Measurements from ENCODE around the gene FBXO8. TPM values are rescaled to one million over a fixed set of nuclear protein-coding genes. Genes with fewer than 3 reads are reported as not detected.

FBXO8 gene
- total and polyA plus RNA-seq, 2 of the 4 experiments (the other 2 are of a cell fraction) = 11.3 to 25.6 TPM

DNA sequence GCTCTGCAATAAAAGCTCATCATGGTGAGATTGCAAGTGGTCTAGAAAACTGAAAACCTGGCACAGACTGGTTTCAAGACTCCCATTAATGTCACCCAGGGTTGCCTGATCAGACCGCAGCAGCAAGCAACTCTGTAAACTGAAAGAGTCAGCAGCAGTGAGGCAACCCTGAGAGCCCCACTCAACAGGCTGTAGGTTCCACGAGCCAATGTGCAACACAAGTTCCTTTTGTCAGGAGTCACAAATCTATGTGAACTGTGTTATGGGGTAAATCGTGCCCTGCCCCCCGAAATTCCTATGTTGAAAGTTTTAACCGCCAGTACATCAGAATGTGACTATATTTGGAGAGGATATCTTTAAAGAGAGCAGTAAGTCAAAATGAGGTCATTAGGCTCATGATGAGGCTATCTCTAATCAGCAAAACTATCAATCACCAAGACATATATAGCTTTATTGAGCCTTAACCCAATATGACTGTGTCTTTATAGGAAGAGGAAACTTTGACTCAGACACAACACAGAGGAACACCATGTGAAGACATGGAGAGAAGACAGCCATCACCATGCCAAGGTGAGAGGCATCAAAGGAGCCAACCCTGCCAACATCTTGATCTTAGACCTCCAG is 94.0 kb downstream of the FBXO8 start:
- H4K20me1 ChIP-seq (ENCODE audit: insufficient read depth, low read length) = no peaks in the 10 kb centered on the region
- no peak overlapping the region for H2BK5ac ChIP-seq (ENCODE audit: low read depth, low read length, poor library complexity, severe bottlenecking)
- H3K14ac ChIP-seq (replicated peaks; ENCODE audit: low read depth, low read length) = no peak overlapping the region
- H2BK20ac ChIP-seq (ENCODE audit: low read depth, low read length) = no peak overlapping the region
- H3K56ac ChIP-seq (ENCODE audit: extremely low read depth, insufficient read depth, low read length) = no peak overlapping the region
- H2AK5ac ChIP-seq (ENCODE audit: low read depth, low read length) = no peak overlapping the region
- no peak overlapping the region for H2AK9ac ChIP-seq (replicated peaks; ENCODE audit: low read depth, low read length, poor library complexity)
- H3K79me1 ChIP-seq (ENCODE audit: low read depth in 1 of 2, low read length in 2 of 2) = no peaks in the 10 kb centered on the region
- CTCF ChIA-PET = no interaction called here
- no peaks in the 10 kb centered on the region for H3K9me1 ChIP-seq (ENCODE audit: insufficient read depth, low read length)
- H3K27me3 ChIP-seq (ENCODE audit: control insufficient read depth, insufficient read depth, low read length) = no peaks in the 10 kb centered on the region; the same call in 1 of the 2 replicates
- BruUV-seq (replicated peaks) = no TSS peak
- H3K23ac ChIP-seq (ENCODE audit: low read depth, low read length) = no peak overlapping the region
- dilution Hi-C loops (cut with HindIII; ENCODE audit: low sequenced_read_pairs, unreplicated experiment) = no loop called here
- no peak overlapping the region for H3K9ac ChIP-seq (ENCODE audit: low read depth, low read length)
- ATAC-seq (ENCODE audit: low read depth) (no peak), DNase-seq (no peak)
- H4K5ac ChIP-seq (ENCODE audit: low read depth, low read length) = no peak overlapping the region
- WGBS, 2 experiments (ENCODE audit: extremely low coverage in 2 of 2, insufficient read length in 1 of 2) = no CpG with 5 or more reads among the region's 5 CpGs
- H2BK15ac ChIP-seq (ENCODE audit: low read depth, low read length) = no peak overlapping the region
- no peak overlapping the region for H4K8ac ChIP-seq (ENCODE audit: low read depth in 2 of 2, low read length in 2 of 2)
- no peaks in the 10 kb centered on the region for H3K4me1 ChIP-seq (ENCODE audit: control insufficient read depth, insufficient read depth, low read length)
- no peak overlapping the region for H3K27ac ChIP-seq (ENCODE audit: insufficient read depth, low read length)
- no peak overlapping the region for H3K4me3 ChIP-seq (ENCODE audit: insufficient read depth, low read depth, low read length)
- POLR2A ChIA-PET (ENCODE audit: unreplicated experiment) = interaction anchor here (1.0 kb wide), 1 partner anchor 11 kb away, joined by 5 read pairs; no protein-coding TSS in a partner anchor
- H4K91ac ChIP-seq (ENCODE audit: insufficient read depth, low read depth, low read length) = no peak overlapping the region
- intact Hi-C loops (cut with micrococcal nuclease) = no loop called here
- in situ Hi-C loops (cut with MboI; ENCODE audit: low sequenced_read_pairs) = no loop called here
- H3K18ac ChIP-seq (ENCODE audit: low read depth, low read length) = no peak overlapping the region
- no peaks in the 10 kb centered on the region for H3K36me3 ChIP-seq (ENCODE audit: control insufficient read depth, insufficient read depth, low read length)
- no peak overlapping the region for H2AFZ ChIP-seq (replicated peaks; ENCODE audit: low read length, poor library complexity)
- H3K4ac ChIP-seq (ENCODE audit: low read depth, low read length) = no peak overlapping the region
- TF ChIP-seq FOS (IDR thresholded peaks at IDR 0.05; ENCODE audit: low read depth, low read length) = no peak
- no peak for TF ChIP-seq BHLHE40 (IDR thresholded peaks at IDR 0.05; ENCODE audit: low read depth, low read length)
- no peak for TF ChIP-seq SMC3 (IDR thresholded peaks at IDR 0.05; ENCODE audit: low read depth, low read length)
- TF ChIP-seq NFE2L2 (IDR thresholded peaks at IDR 0.05; ENCODE audit: low read depth, low read length) = no peak
- no peak for TF ChIP-seq CHD1 (IDR thresholded peaks at IDR 0.05; ENCODE audit: low read depth, low read length)
- TF ChIP-seq, protein P1, sequence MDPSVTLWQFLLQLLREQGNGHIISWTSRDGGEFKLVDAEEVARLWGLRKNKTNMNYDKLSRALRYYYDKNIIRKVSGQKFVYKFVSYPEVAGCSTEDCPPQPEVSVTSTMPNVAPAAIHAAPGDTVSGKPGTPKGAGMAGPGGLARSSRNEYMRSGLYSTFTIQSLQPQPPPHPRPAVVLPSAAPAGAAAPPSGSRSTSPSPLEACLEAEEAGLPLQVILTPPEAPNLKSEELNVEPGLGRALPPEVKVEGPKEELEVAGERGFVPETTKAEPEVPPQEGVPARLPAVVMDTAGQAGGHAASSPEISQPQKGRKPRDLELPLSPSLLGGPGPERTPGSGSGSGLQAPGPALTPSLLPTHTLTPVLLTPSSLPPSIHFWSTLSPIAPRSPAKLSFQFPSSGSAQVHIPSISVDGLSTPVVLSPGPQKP (IDR thresholded peaks at IDR 0.05; ENCODE audit: borderline replicate concordance, low read depth, low read length) = no peak
- TF ChIP-seq RCOR1 (IDR thresholded peaks at IDR 0.05; ENCODE audit: insufficient replicate concordance, low read length) = no peak
- TF ChIP-seq, protein P2, sequence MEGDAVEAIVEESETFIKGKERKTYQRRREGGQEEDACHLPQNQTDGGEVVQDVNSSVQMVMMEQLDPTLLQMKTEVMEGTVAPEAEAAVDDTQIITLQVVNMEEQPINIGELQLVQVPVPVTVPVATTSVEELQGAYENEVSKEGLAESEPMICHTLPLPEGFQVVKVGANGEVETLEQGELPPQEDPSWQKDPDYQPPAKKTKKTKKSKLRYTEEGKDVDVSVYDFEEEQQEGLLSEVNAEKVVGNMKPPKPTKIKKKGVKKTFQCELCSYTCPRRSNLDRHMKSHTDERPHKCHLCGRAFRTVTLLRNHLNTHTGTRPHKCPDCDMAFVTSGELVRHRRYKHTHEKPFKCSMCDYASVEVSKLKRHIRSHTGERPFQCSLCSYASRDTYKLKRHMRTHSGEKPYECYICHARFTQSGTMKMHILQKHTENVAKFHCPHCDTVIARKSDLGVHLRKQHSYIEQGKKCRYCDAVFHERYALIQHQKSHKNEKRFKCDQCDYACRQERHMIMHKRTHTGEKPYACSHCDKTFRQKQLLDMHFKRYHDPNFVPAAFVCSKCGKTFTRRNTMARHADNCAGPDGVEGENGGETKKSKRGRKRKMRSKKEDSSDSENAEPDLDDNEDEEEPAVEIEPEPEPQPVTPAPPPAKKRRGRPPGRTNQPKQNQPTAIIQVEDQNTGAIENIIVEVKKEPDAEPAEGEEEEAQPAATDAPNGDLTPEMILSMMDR (conservative IDR thresholded peaks at IDR 0.05; ENCODE audit: low read depth, low read length) = no peak
- TF ChIP-seq, protein P3, sequence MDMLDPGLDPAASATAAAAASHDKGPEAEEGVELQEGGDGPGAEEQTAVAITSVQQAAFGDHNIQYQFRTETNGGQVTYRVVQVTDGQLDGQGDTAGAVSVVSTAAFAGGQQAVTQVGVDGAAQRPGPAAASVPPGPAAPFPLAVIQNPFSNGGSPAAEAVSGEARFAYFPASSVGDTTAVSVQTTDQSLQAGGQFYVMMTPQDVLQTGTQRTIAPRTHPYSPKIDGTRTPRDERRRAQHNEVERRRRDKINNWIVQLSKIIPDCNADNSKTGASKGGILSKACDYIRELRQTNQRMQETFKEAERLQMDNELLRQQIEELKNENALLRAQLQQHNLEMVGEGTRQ (IDR thresholded peaks at IDR 0.05; ENCODE audit: low read depth, low read length) = no peak
- TF ChIP-seq MAFK (IDR thresholded peaks at IDR 0.05; ENCODE audit: low read depth, low read length) = no peak
- TF ChIP-seq MAZ (IDR thresholded peaks at IDR 0.05; ENCODE audit: borderline replicate concordance, low read depth, low read length) = no peak
- H3K4me2 ChIP-seq (ENCODE audit: low read depth, low read length) = no peak overlapping the region
- no peaks in the 10 kb centered on the region for H3K9me3 ChIP-seq (ENCODE audit: control insufficient read depth, insufficient read depth, low read length)
- no peak overlapping the region for H2BK120ac ChIP-seq (ENCODE audit: low read depth, low read length)
